Ovary (tissue), 10 donors: Measurements from ENCODE around the gene SCAND1. TPM values are rescaled to one million over a fixed set of nuclear protein-coding genes. Genes with fewer than 3 reads are reported as not detected.
A peak's percentile ranks its signal among the peaks of the same experiment; 100 is the strongest.
"Not testable (repeated sequence)": the region's sequence is repeated elsewhere in the genome, so short reads cannot be mapped to it uniquely, and the experiment has no call there.

ENCODE experiments used
- DNase-seq, 5 donors: peaks; one replicate each; pipeline ENCODE4 v3.0.0-alpha.2; 2019 to 2020
- H3K27ac ChIP-seq, 2 donors: fragments of 200-600 bp; one replicate each; pipeline versions ENCODE4 v1.5.1 to v1.8.0; 2019 to 2022
- H3K27me3 ChIP-seq: fragments of 200-600 bp; one replicate; pipeline ENCODE4 v1.8.0; 2022
- H3K36me3 ChIP-seq: fragments of 200-600 bp; sonication (generic); one replicate; pipeline ENCODE4 v1.5.1; 2019
- H3K4me1 ChIP-seq: one replicate; pipeline ENCODE4 v1.8.1; 2013; ENCODE audit warnings: mild to moderate bottlenecking, moderate library complexity; ENCODE audit not compliant: insufficient read depth
- H3K4me3 ChIP-seq: fragments of 200-600 bp; sonication (generic); one replicate; pipeline ENCODE4 v1.5.1; 2017
- H3K9me3 ChIP-seq, 2 donors: fragments of 200-600 bp in 1 of 2; sonication (generic) in 1 of 2; one replicate each; pipeline versions ENCODE4 v1.5.1 to v1.8.1; 2013 to 2019; ENCODE audit warnings: mild to moderate bottlenecking in 1 of 2, moderate library complexity in 1 of 2
- CTCF ChIP-seq, 3 donors: fragments of 450-650 bp in 2 of 3; fragments of 200-600 bp in 1 of 3; IDR thresholded peaks; one replicate each; pipeline versions ENCODE4 v1.5.1 to v1.8.0; 2016 to 2022; ENCODE audit warnings: antibody characterized with exemption in 3 of 3, mild to moderate bottlenecking in 1 of 3
- EP300 ChIP-seq: sonication (generic); formaldehyde crosslinking; IDR thresholded peaks from one replicate; pipeline ENCODE4 v1.6.1; 2017; ENCODE audit warnings: antibody characterized with exemption
- POLR2A ChIP-seq: fragments of 450-650 bp; IDR thresholded peaks from one replicate; pipeline ENCODE4 v1.6.1; 2017; ENCODE audit warnings: antibody characterized with exemption, mild to moderate bottlenecking, moderate library complexity
- WGBS, 3 donors: extraction: QIAGEN DNeasy Blood & Tissue Kit in 1 of 3; methylation state at CpG; one replicate each; pipeline versions ENCODE4 v1.1.5 to v1.1.7; 2013 to 2017; 5-methylcytosine and 5-hydroxymethylcytosine counted together
- intact Hi-C, 4 donors: fragments of 100-400 bp; cut with DNase I; formaldehyde crosslinking; loops; one replicate each; pipeline versions ENCODE4 v1.11.0 to v1.15.1; 2022 to 2023
- long read RNA-seq, 3 donors: library from polyadenylated mRNA in 2 of 3; unstranded in 2 of 3; transcript quantifications; one replicate each; pipeline ENCODE4 v2.0.0 and lab custom pipeline, GENCODE V29; 2021 to 2026
- polyA plus RNA-seq, 2 donors: library from polyadenylated mRNA; stranded (reverse); fragments of 200-250 nt in 1 of 2; fragments of 350-450 nt in 1 of 2; fragmentation: Illumina TruSeq in 1 of 2; extraction: RNeasy Lipid Tissue Mini Kit (QIAGEN cat#74804) in 1 of 2; gene quantifications; one replicate each; pipeline ENCODE4 v1.2.3, GENCODE V29; 2013 to 2014
- total RNA-seq, 7 donors: library from RNA; depleted of rRNA in 2 of 7; stranded (reverse); fragments of >200 nt in 2 of 7; fragmentation: NEBNext Ultra II Directional in 3 of 7; extraction: Animal tissue kit (Norgen Biotek cat#: 25700) in 3 of 7; gene quantifications; one replicate each; pipeline versions ENCODE4 v1.1.0 to v1.2.4, GENCODE V29; 2016 to 2023
- donor health status: DM: no; HTN: no; CAD: no; lungs with moderate emphysema.
- donor health status: DM: no; HTN: no; CAD: no.
- donor health status: Bipolar disorder and iron deficiency.
- donor health status: DM: yes; HTN: yes; CAD: no.
- donor health status: DM: no; HTN: no; CAD: no.
- donor health status: DM: yes; HTN: yes; CAD: no.

SCAND1 gene
- total RNA-seq, result 100 to 1,000 TPM in 2 of 7 donors, 10 to 100 TPM in 5; 48.2 to 177 (median 68.7) TPM
- 100 to 1,000 TPM in 1 of 2 donors, not detected in 1; 112 TPM for polyA plus RNA-seq
- long read RNA-seq, donor 1, transcript SCAND1-201 (2 exons, 902 nt), result major isoform, 24 of 66 reads
- long read RNA-seq, donor 1, partial matches to known transcripts, result 0 of 66 reads
- long read RNA-seq, donor 1, other reads (novel, unspliced or antisense), result 42 of 66 reads
- long read RNA-seq, donor 2, transcript SCAND1-201 (2 exons, 902 nt), result major isoform, 20 of 20 reads
- long read RNA-seq, donor 2, partial matches to known transcripts, result 0 of 20 reads
- long read RNA-seq, donor 2, other reads (novel, unspliced or antisense), result 0 of 20 reads
- long read RNA-seq, donor 3, transcript SCAND1-201 (2 exons, 902 nt), result major isoform, 9 of 76 reads
- long read RNA-seq, donor 3, partial matches to known transcripts, result 0 of 76 reads
- long read RNA-seq, donor 3, other reads (novel, unspliced or antisense), result 67 of 76 reads

GRCh38 chr20:35954200-35954906 lies at the start of gene SCAND1:
TSS of gene SCAND1 (minus strand) at chr20:35954502. CDS start at chr20:35954284, 218 bp downstream.
- H3K4me1 ChIP-seq, result peaks cover 7% of the 10 kb centered on the region
- peak within 1 kb of the TSS; percentile 96 to 97 for H3K27ac ChIP-seq
- peak; percentile 95 to 98 (median 96) for DNase-seq
- no peak for TF ChIP-seq EP300
- TF ChIP-seq CTCF (IDR thresholded peaks at IDR 0.05), result peak; percentile 97 to 99 (median 97)
- TF ChIP-seq POLR2A, result peak; percentile 87
- no peaks in the 10 kb centered on the region for H3K36me3 ChIP-seq
- intact Hi-C loops, result no loop called here
- WGBS, 3 donors, result 0 to 1% (median 0%) methylated on average over 70 to 76 of the region's 76 CpGs
- H3K9me3 ChIP-seq, result no peaks in the 10 kb centered on the region
- H3K4me3 ChIP-seq, result peak within 1 kb of the TSS; percentile 85
- no peaks in the 10 kb centered on the region for H3K27me3 ChIP-seq

GRCh38 chr20:36004045-36004444 lies 49.7 kb upstream of the SCAND1 start:
- TF ChIP-seq POLR2A (no peak), CTCF (IDR thresholded peaks at IDR 0.05) (no peak), EP300 (no peak)
- Histone ChIP-seq H3K36me3 (no peaks in the 10 kb centered on the region), H3K9me3 (no peaks in the 10 kb centered on the region), H3K4me3 (no peak overlapping the region), H3K27me3 (no peaks in the 10 kb centered on the region), H3K27ac (no peak overlapping the region), H3K4me1 (no peaks in the 10 kb centered on the region)
- DNase-seq, result no peak
- 76 to 94% (median 93%) methylated on average over 1 of the region's 1 CpG for WGBS, 3 donors
- intact Hi-C loops, result loop anchor here in 1 of 4 donors (10.0 kb wide), 1 partner anchor 441 kb away; no protein-coding TSS in a partner anchor

- Histone ChIP-seq H3K27ac (no peak overlapping the region), H3K36me3 (no peaks in the 10 kb centered on the region), H3K4me1 (no peaks in the 10 kb centered on the region), H3K27me3 (no peaks in the 10 kb centered on the region), H3K9me3 (no peaks in the 10 kb centered on the region), H3K4me3 (no peak overlapping the region)
- intact Hi-C loops, result loop anchor here in 1 of 4 donors (10.0 kb wide), 1 partner anchor 442 kb away; no protein-coding TSS in a partner anchor
- no peak for TF ChIP-seq EP300
- no peak for DNase-seq
These were observed 48.6 kb upstream of the SCAND1 start for GRCh38 chr20:36002855-36003254.

- not testable (repeated sequence) for H3K27me3 ChIP-seq, H3K9me3 ChIP-seq, DNase-seq, H3K27ac ChIP-seq, H3K4me1 ChIP-seq, H3K36me3 ChIP-seq, H3K4me3 ChIP-seq
- 87 to 97% (median 96%) methylated on average over 14 to 22 of the region's 34 CpGs for WGBS, 3 donors
- intact Hi-C loops, result loop anchor here in 1 of 4 donors (10.0 kb wide), 1 partner anchor 443 kb away; no protein-coding TSS in a partner anchor
These were observed 47.0 kb upstream of the SCAND1 start for GRCh38 chr20:36001331-36001730.

GRCh38 chr20:35996492-35996891 lies 42.2 kb upstream of the SCAND1 start:
- H3K36me3 ChIP-seq, H3K4me1 ChIP-seq, H3K27me3 ChIP-seq, H3K4me3 ChIP-seq, H3K27ac ChIP-seq, DNase-seq, H3K9me3 ChIP-seq: not testable (repeated sequence)
- 92 to 98% (median 92%) methylated on average over 8 of the region's 8 CpGs for WGBS, 3 donors
- intact Hi-C loops, result loop anchor here in 2 of 4 donors (5.0 to 10.0 kb wide), 2 partner anchors 141 to 198 kb away; no protein-coding TSS in a partner anchor
